ENCODE results near the gene COL4A2. TPM values are rescaled to one million over a fixed set of nuclear protein-coding genes. Genes with fewer than 3 reads are reported as not detected.

The COL4A2 gene
- total RNA-seq, 1 donor from 2014 or later, result 180 TPM

- intact Hi-C loops (cut with DNase I), result no loop called here
- TF ChIP-seq POLR2A (IDR thresholded peaks at IDR 0.05) (no peak), CTCF (IDR thresholded peaks at IDR 0.05) (no peak), POLR2AphosphoS5 (IDR thresholded peaks at IDR 0.05; ENCODE audit: insufficient read depth in 1 of 2, low read depth in 1 of 2) (no peak)
- no peaks in the 10 kb centered on the region for H3K36me3 ChIP-seq
- no peak overlapping the region for H3K4me3 ChIP-seq
- peak in 1 of 2 donors; percentile 80 for DNase-seq (ENCODE audit: extremely low spot score in 2 of 2)
- H3K27me3 ChIP-seq, result no peaks in the 10 kb centered on the region
- no peak overlapping the region for H3K27ac ChIP-seq
- H3K4me1 ChIP-seq, result peaks cover 11% of the 10 kb centered on the region
- H3K9me3 ChIP-seq, result no peaks in the 10 kb centered on the region
Observed at GRCh38 chr13:110280985-110281688, 25.9 kb upstream of the COL4A2 start.

- intact Hi-C loops (cut with DNase I), result no loop called here
- no peak overlapping the region for H3K4me3 ChIP-seq
- TF ChIP-seq POLR2AphosphoS5 (IDR thresholded peaks at IDR 0.05; ENCODE audit: insufficient read depth in 1 of 2, low read depth in 1 of 2) (no peak), POLR2A (IDR thresholded peaks at IDR 0.05) (no peak), CTCF (IDR thresholded peaks at IDR 0.05) (no peak)
- no peaks in the 10 kb centered on the region for H3K9me3 ChIP-seq
- H3K27me3 ChIP-seq, result no peaks in the 10 kb centered on the region
- no peak overlapping the region for H3K27ac ChIP-seq
- no peaks in the 10 kb centered on the region for H3K36me3 ChIP-seq
- peaks cover 11% of the 10 kb centered on the region for H3K4me1 ChIP-seq
- peak in 1 of 2 donors; percentile 71 for DNase-seq (ENCODE audit: extremely low spot score in 2 of 2)
Observed at GRCh38 chr13:110281736-110282135, 25.3 kb upstream of the COL4A2 start.

- Histone ChIP-seq H3K9me3 (no peaks in the 10 kb centered on the region), H3K4me1 (peaks cover 16% of the 10 kb centered on the region), H3K27ac (no peak overlapping the region), H3K4me3 (no peak overlapping the region), H3K27me3 (no peaks in the 10 kb centered on the region), H3K36me3 (no peaks in the 10 kb centered on the region)
- TF ChIP-seq CTCF (IDR thresholded peaks at IDR 0.05) (no peak), POLR2AphosphoS5 (IDR thresholded peaks at IDR 0.05; ENCODE audit: insufficient read depth in 1 of 2, low read depth in 1 of 2) (no peak)
- intact Hi-C loops (cut with DNase I), result no loop called here
- peak in 1 of 2 donors; percentile 47 for DNase-seq (ENCODE audit: extremely low spot score in 2 of 2)
Observed at GRCh38 chr13:110282316-110282841, 24.7 kb upstream of the COL4A2 start.

GRCh38 chr13:110283736-110284517 is 23.2 kb upstream of the COL4A2 start:
- no peak for TF ChIP-seq CTCF (IDR thresholded peaks at IDR 0.05)
- no peak for TF ChIP-seq POLR2AphosphoS5 (IDR thresholded peaks at IDR 0.05; ENCODE audit: insufficient read depth in 1 of 2, low read depth in 1 of 2)
- TF ChIP-seq POLR2A (IDR thresholded peaks at IDR 0.05), result no peak
- intact Hi-C loops (cut with DNase I), result no loop called here
- Histone ChIP-seq H3K36me3 (no peaks in the 10 kb centered on the region), H3K27ac (no peak overlapping the region), H3K4me3 (no peak overlapping the region), H3K4me1 (peaks cover 19% of the 10 kb centered on the region), H3K27me3 (no peaks in the 10 kb centered on the region), H3K9me3 (no peaks in the 10 kb centered on the region)
- DNase-seq (ENCODE audit: extremely low spot score in 2 of 2), result peak in 1 of 2 donors; percentile 81

All from vagina (tissue), 2 donors.